HG03045 (cell line): ENCODE data around the gene RNASEH1.
"Not testable (repeated sequence)": the region's sequence is repeated elsewhere in the genome, so short reads cannot be mapped to it uniquely, and the experiment has no call there.

Source experiments
- ATAC-seq: cut with Tn5 transposase; IDR thresholded peaks from one replicate; pipeline ENCODE4 v1.9.1; 2021; ENCODE audit warnings: mild to moderate bottlenecking, moderate library complexity; ENCODE audit not compliant: unreplicated experiment

Gene RNASEH1

DNA sequence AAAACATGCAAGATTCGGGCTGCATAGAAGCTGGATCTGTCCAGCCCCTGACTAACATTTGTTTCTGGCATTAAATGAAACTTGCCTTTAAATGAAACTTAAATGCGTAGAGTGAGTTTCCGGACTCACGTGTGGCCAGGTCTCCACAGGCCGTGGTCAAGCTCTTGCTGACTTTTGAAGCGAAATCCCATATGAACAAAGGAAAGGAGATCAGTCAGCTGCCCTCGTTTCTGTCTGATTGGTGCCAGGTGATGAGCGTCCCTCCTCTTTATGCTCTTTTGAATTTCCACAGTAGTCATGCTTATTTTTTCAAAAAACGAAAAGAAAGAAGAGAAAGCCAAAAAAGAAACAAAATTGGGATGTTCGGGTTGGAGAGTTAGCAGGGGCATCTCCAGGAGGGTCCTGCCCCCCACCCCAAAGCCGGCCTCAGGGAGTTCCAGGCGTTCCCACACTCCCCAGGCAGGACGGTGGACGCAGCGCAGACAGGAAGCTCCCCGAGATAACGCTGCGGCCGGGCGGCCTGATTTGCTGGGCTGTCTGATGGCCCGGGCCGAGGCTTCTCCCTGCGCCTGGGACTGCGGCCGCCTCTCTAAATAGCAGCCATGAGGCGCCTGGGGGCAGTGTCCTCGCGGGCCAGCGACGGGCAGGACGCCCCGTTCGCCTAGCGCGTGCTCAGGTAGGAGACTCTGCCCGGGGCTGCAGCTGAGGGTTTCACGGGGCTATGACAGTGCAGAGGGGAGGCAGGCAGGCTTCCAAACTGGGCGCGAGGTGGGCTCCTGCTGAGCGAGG is 36.6 kb upstream of the RNASEH1 start, which contains the start of gene COLEC11:
Gene COLEC11 (plus strand): TSS at position 620 of the 789 bp plus-strand sequence. CDS start 9,229 bp downstream, outside the sequence.
- ATAC-seq: no peak

DNA sequence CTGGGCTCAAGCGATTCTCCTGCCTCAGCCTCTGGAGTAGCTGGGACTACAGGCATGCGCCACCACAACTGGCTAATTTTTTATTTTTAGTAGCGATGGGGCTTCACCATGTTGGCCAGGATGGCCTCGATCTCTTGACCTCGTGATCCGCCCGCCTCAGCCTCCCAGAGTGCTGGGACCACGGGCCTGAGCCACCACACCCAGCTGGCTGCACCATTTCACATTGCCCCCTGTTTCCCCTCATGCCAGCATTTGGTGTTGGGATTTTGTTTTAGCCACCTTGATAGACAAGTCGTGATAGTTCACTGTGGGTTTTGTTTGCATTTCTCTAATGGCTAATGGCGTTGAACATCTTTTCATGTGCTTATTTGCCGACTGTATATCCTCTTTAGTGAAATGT is 31.0 kb upstream of the RNASEH1 start:
- ATAC-seq: no peak

DNA sequence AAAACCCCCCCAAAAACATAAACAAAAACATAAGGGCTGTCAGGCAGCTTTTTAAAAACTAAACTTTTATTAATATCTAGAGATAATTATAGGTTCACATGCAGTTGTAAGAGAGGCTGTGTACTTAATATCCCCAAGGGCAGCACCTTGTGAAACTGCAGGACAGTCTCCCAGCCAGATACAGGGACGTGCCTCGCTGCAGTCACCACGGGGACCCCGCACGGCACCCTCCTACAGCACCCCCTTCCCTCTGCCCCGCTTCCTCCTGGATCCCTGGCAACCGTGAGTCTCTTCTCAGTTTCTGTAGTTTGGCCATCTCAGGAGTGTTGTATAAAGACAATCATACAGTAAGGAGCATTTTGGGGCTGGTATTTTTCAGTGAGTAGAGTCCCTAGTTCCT is 30.0 kb upstream of the RNASEH1 start:
- ATAC-seq: no peak

DNA sequence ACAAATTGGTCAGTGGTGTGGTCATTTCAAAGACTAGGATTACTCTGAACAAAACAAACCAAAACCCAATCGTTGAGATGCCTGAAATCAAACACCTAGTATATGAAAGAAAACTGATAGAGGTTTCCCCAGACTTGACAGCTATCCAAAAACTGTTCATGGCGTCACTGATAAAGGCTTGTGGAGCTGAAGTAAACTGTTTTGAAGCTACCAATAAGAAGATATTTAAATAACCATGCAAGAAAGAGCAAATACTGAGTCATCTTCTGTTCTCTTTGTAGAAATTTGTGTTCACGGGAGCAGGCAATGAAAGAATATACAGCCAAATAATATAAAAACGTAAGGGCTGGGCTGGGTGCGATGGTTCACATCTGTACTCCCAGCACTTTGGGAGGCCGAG is 29.3 kb upstream of the RNASEH1 start:
- no peak for ATAC-seq

DNA sequence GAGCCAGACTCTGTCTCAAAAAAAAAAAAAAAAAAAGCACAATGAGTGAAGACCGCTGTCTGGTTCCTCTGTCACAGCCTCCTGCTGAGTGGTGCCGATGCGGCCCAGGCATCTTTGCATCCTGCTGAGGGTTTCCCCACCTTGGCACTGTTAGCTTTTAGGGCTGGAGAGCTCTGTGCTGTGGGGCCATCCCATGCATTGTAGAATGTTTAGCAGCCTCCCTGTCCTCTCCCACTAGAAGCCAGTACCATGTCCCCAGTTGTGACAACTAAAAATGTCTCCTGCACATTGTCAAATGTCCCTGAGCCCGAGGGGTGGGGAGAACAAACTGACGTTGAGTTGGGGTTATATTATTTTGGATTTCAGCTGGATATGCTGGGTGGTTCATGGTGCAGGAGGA is 28.9 kb upstream of the RNASEH1 start:
- ATAC-seq: no peak

DNA sequence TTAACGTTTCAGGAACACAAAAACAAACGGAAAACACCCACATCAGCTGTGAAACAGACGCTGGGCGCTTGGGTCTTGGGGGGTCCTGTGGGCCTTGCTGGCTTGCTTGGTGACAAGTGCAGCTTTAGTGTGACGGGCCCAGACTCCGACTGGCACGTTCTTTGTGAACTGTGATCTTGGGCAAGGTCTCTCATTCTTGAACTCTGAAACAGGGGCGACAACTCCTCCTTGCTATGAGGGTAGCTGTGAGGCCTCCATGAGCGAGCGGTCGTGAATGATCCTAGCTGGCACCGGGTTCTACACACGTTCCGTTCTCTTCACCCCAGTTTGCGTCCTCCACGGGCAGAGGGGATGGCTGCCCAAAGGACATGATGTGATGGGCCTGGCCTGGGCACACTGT is 28.1 kb upstream of the RNASEH1 start:
- ATAC-seq: no peak

DNA sequence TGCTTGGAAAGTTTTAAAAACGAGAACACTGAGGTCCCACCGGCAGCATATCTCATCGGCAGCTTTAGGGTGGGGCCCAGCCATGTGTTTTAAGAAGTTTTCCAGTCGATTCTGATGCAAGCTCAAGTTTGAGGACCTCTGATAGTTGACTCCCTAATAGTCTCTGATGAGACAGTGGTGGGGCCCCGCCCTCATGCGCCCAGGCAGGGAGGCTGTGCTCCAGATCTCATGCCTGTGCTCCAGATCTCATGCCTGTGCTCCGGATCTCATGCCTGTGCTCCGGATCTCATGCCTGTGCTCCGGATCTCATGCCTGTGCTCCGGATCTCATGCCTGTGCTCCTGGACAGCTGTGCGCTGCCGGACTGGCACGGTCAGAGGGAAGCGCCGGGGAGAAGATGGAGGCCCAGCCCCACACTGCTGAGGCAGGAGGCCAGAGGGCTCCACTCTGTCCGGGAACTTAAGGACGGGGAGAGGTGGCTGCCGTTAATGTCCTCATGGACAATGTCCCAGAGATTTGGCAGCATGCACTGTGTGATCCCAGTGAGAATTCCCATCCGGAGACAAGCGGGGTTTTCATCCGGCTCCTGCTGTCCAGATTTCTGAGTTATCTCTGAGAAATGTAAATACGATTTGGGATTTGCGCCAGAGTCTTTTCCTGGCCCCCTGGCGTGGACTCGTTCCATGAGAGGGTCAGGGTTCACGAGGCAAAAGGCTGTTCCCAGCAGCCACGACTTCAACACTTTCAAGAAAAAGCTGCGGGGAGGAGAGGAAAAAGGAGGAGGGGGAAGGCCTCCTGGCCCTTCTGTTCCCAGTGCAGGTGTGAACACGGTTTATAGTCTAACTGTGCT is 27.4 kb upstream of the RNASEH1 start:
- ATAC-seq: no peak

DNA sequence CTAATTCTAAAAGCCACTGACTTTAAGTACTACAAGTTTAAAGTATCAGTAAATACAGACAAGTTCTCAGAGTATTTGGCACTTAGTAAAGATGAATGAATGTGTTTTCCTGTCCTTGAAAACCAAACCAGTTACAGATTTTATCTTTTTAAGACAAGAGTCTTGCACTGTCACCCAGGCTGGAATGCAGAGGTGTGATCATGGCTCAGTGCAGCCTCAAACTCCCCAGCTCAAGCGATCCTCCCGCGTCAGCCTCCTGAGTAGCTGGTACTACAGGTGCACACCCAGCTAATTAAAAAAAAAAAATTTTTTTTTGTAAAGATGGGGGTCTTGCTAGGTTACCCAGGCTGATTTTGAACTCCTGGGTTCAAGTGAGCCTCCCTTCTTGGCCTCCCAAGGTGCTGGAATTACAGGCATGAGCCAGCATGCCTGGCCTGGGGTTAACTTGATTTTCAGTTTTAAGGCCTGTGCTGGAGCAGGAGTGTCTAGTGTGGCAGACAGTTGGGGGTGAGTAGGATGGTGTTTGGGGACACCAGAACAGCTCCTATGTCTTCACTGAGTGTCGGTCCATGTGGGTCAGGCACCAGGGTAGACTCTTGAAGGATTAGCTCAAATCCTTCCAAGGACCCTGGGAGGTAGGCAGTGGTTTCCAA is 26.6 kb upstream of the RNASEH1 start:
- ATAC-seq: no peak

DNA sequence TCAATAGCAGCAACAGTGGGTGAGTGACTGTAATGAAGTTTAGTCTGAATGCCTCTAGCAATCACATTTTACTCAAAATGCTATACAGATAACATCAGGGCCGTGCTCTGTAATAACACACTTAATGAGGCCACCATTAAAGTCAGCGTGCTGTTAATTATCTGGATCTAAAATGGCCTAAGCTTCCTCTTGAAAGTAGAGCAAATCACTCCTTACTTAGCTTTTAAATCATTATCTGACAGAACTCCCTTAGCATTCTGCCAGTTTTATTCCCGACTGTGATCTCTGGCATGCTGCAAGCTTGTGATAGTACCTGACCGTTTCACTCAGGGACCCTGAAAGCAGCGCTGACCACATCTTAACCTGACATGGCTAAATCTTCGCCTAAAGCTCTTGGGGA is 25.9 kb upstream of the RNASEH1 start:
- ATAC-seq: no peak

DNA sequence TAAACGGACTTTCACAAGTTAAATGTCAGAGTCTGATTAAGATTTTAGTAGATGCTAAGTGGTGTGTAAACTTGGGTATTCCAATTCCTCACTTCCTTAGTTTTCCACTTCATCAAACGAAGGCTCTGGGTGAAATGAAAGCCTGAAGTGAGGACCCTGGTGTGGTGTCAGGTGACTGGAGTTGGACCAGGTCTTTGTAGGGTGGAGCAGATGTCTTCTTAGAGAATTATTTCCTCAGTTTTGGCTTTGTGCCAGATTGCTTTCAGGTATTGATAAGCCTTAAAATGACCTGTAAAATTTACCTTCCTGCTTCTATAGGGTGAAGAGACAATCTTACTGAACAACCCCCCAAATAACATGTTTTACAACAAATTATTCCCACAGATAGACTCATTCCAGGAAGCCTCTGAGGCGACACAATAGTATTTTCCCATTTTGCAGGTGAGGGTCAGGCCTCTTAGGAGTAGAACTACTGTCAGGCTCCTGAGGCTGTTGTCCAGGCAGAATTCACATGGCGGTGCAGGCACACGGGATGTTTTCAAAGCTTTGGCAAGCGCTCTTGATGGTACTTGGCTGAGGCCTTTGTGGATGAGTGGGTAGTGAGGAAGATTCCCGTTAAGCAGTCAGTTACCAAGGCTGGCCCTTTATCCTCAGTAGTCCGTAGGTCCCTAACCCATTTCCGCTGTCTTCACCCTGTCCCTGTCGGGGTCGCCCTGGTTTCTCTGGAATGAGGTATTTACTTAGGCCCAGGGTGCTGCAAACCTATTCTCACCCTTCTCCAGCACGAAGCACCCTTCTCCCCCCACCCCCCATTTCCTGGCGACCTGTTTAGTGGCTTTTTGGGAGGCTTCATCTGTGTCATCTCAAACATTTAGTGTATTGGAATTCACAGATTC is 23.5 kb upstream of the RNASEH1 start:
- ATAC-seq: no peak

DNA sequence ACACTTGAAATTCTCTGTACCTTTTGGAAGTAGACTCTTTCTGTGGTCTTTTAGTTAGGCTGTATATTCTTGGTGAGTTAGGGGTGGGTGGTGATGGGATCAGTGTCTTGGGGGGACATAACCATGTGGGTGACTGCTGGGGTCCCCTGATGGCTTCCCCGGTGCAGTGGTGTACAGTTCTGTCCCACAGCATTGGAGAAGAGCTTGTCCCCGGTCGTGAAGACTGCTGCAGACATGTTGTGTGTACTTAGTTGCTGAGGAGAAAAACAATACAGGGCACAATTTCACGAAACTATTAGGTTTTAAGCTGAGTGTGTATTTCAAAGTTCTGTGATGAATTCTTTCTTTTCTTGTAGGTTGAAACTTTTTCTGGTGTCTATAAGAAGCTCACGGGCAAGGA is 22.3 kb upstream of the RNASEH1 start:
- no peak for ATAC-seq

DNA sequence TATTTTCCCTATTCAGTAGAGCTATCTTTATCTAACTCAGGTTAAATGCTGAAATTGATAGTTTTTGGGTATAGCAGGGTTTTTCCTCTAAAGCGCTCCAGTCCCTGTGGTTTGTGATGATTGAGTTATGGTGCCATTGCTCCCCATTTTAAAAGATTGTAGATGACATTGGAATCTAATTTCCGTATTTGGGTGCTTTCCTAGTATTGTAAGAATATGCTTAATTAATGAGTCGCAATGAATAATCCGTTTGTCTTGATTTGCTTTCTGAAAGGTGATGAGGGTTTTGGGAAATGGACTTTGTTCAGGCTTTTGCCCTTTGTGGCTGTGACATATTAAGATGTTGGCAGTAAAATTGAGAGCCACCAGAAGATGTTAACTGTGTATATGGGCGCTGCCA is 20.9 kb upstream of the RNASEH1 start:
- no peak for ATAC-seq

DNA sequence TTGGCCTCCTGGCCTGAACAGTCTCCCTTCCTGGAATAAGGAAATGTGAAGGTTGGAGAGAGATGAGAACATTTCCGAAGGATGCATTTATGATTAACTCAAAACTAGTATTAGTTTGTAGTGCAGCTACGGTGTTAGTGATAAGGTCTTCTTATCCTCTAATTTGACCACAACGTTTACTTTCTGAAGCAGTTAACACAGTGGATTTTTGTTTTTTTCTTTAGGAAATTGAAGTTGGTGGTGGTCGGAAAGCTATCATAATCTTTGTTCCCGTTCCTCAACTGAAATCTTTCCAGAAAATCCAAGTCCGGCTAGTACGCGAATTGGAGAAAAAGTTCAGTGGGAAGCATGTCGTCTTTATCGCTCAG is 18.1 kb upstream of the RNASEH1 start:
- ATAC-seq: not testable (repeated sequence)

DNA sequence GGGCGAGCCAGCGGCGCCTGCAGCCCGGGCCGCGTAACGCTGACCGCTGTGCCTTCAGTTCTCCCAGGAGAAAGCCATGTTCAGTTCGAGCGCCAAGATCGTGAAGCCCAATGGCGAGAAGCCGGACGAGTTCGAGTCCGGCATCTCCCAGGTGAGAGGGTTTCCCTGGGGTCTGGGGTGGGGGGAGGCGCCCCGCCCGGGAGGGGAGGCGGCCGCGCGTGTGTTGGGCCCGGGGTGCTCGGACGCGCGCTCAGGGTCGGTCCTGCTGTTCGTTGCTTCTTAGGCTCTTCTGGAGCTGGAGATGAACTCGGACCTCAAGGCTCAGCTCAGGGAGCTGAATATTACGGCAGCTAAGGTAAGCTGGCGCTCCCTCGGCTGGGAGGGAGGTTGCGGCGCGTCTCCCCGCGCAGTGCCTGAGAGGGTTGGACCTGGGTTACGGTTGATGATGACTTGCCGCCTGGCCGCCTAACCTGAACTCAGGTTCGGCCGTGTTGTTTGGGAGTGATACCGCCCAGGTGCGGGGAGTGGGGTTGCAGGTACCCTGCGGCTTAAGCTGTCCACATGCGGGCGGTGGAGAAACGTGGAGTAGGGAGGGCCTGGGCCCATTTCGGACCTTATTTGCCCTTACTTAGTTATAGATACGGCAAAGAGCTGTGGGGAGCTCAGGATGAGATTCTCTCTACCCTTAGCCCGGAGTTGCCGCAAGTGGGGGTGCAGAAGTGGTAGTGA is 17.6 kb upstream of the RNASEH1 start:
- ATAC-seq: peak; percentile 27

DNA sequence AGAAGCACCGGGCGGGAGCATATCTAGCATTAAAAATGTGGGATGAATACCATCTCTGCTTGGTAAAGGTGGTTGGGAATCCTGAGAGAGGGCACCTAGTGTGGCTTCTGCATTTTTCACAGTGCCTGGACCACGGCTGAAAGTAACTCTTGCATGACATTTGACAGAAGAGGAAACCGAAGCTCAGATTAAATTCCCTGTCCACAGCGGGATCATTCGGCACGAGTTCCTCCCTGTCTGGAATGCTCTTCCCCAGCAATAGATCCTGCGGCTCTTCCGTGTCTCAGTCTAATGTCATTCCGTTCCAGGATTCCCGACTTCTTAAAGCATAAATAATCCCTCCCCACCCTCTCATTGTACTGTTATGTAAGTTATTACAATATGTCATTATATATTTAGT is 16.0 kb upstream of the RNASEH1 start:
- no peak for ATAC-seq

DNA sequence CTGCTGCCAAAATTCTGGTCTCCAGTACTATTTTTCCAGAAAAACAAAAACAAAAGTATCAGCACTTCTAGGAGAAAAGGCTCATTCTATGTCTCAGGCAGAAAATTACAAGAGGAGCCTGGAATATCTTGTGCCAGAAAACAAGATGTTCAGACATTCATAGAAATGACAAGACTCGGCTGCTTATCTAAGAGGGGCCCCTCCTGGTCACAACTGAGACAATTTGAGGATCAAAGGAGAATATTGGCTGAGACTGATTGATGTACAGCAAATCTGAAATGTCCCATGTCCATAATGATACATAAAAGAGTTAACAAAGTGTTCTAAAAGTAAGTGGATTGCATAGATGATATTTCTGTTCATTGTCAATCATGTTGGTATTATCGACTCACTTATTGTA is 14.5 kb upstream of the RNASEH1 start:
- no peak for ATAC-seq

DNA sequence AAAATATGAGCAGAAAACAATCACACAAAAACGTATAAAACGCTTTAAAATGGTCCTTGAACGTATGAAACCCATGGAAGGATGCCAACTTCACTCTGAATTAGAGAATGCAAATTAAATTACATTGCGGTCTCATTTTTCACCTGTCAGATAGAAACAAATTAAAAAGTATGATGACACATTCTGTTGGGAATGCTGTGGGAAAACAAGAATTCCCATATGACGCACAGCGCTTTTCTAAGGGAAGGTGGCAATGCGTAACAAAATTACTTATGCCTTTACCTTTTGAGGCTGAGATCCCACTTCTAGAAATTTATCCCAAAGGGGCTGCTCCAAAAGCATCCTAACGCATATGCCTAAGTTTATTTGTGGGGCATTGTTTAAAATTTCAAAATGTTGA is 13.2 kb upstream of the RNASEH1 start:
- ATAC-seq: no peak

DNA sequence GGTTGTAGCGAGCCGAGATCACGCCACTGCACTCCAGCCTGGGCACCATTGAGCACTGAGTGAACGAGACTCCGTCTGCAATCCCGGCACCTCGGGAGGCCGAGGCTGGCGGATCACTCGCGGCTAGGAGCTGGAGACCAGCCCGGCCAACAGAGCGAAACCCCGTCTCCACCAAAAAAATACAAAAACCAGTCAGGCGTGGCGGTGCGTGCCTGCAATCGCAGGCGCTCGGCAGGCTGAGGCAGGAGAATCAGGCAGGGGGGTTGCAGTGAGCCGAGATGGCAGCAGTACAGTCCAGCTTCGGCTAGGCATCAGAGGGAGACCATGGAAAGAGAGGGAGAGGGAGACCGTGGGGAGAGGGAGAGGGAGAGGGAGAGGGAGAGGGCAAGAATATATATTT is 11.5 kb upstream of the RNASEH1 start:
- not testable (repeated sequence) for ATAC-seq

DNA sequence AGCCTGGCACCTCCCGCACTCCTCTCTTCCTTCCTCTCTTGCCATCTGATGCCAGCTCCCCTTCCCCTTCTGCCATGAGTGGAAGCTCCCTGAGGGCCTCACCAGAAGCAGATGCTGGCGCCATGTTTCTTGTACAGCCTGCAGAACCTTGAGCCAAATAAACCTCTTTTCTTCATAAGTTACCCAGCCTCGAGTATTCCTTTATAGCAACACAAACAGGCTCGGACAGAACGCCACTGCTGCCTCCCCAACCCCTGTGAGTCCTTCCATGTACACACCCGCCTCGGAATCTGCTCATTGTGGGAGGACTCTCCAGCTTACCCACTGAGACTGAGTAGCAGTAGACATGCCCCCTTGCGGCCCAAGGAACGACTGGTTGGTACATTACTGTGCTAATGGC is 8.7 kb upstream of the RNASEH1 start:
- ATAC-seq: no peak

DNA sequence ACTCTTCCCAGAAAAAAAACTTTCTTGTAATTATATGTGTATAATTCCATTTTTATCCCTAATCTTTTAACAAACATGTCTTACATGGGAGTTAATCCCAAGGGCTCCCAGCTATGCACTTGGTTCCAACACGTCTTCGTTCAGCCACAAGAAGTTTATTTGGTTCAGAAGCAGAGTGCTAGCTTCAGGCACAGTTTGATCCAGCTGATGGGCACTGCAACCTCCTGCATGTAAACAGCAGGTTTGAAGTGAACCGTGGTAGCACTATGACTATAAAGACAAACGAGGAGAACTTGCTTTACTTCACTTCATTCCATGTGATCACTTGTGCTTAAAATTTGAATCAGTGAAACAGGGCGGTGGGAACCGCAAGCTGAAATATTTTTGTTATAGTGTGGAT is 7.0 kb upstream of the RNASEH1 start:
- ATAC-seq: no peak
